GM12801 (cell line): ENCODE measurements around the gene CPTP.

Experiments
- CTCF ChIP-seq: IDR thresholded peaks from one replicate; pipeline ENCODE4 v1.5.1; 2011; ENCODE audit warnings: control low read depth; ENCODE audit not compliant: insufficient read length; ENCODE audit errors: extremely low read depth

The CPTP gene

GRCh38 chr1:1332774-1333480 lies 8.3 kb downstream of the CPTP start:
- TF ChIP-seq CTCF: no peak

- no peak for TF ChIP-seq CTCF
Measured at GRCh38 chr1:1333551-1334241, 9.1 kb downstream of the CPTP start.

GRCh38 chr1:1334835-1335234 lies 10.2 kb downstream of the CPTP start:
- no peak for TF ChIP-seq CTCF

- no peak for TF ChIP-seq CTCF
Measured at GRCh38 chr1:1335283-1335682, 10.7 kb downstream of the CPTP start.

GRCh38 chr1:1335792-1336248 lies 11.2 kb downstream of the CPTP start:
- no peak for TF ChIP-seq CTCF

GRCh38 chr1:1336446-1336845 lies 11.8 kb downstream of the CPTP start:
- TF ChIP-seq CTCF: no peak

GRCh38 chr1:1336931-1337792 lies 12.6 kb downstream of the CPTP start:
- TF ChIP-seq CTCF: no peak
